Cardiac muscle cell (in vitro differentiated cells and primary cell): Measurements from ENCODE around the gene TMEM218. TPM values are rescaled to one million over a fixed set of nuclear protein-coding genes. Genes with fewer than 3 reads are reported as not detected.

Source experiments
- DNase-seq, 2 donors: peaks; one replicate each; pipeline versions ENCODE4 v3.0.0 to v3.0.0-alpha.2; 2010 to 2017; ENCODE audit warnings: low read depth in 1 of 2, low spot score in 1 of 2
- H3K27ac ChIP-seq: fragments of 200-600 bp; sonication (generic); 2 replicates; pipeline ENCODE4 v1.5.1; 2016
- H3K27me3 ChIP-seq: fragments of 200-600 bp; sonication (generic); 2 replicates; pipeline ENCODE4 v1.6.0; 2016; ENCODE audit warnings: control low read depth
- H3K36me3 ChIP-seq: fragments of 200-600 bp; sonication (generic); 2 replicates; pipeline ENCODE4 v1.5.1; 2016; ENCODE audit warnings: control low read depth
- H3K4me1 ChIP-seq: fragments of 200-600 bp; sonication (generic); 2 replicates; pipeline ENCODE4 v1.8.1; 2017; ENCODE audit warnings: low read depth, mild to moderate bottlenecking, mixed run types
- H3K4me3 ChIP-seq: fragments of 200-600 bp; sonication (generic); 2 replicates; pipeline ENCODE4 v1.5.1; 2016; ENCODE audit warnings: mild to moderate bottlenecking
- H3K9me3 ChIP-seq: fragments of 200-600 bp; sonication (generic); 2 replicates; pipeline ENCODE4 v1.5.1; 2017; ENCODE audit warnings: low read depth, mild to moderate bottlenecking, control low read depth
- CTCF ChIP-seq: IDR thresholded peaks from 2 replicates; pipeline ENCODE4 v1.5.1; 2012; ENCODE audit warnings: low read depth, mild to moderate bottlenecking, low read length
- polyA plus RNA-seq: library from polyadenylated mRNA; unstranded; fragments of >200 nt; fragmentation: Nextera tagmentation; extraction: Ambion mirVana; gene quantifications from 2 replicates; pipeline ENCODE4 v1.2.1, GENCODE V29; 2016
- total RNA-seq: library from RNA; depleted of rRNA; stranded (reverse); fragments of >200 nt; gene quantifications from 2 replicates; pipeline ENCODE4 v1.2.3, GENCODE V29; 2016

TMEM218 gene
- total and polyA plus RNA-seq, 2 experiments from 2014 or later, result 21.3 to 33.8 TPM

- H3K27me3 ChIP-seq, result no peaks in the 10 kb centered on the region
- no peaks in the 10 kb centered on the region for H3K4me1 ChIP-seq
- DNase-seq, result no peak
- H3K36me3 ChIP-seq, result no peaks in the 10 kb centered on the region
- TF ChIP-seq CTCF, result no peak
- no peak overlapping the region for H3K4me3 ChIP-seq
- no peaks in the 10 kb centered on the region for H3K9me3 ChIP-seq
- no peak overlapping the region for H3K27ac ChIP-seq
Observed at GRCh38 chr11:125147280-125147679, 35.9 kb upstream of the TMEM218 start.

- Histone ChIP-seq H3K9me3 (no peaks in the 10 kb centered on the region), H3K4me3 (no peak overlapping the region), H3K4me1 (no peaks in the 10 kb centered on the region), H3K27ac (no peak overlapping the region), H3K27me3 (peaks cover 1% of the 10 kb centered on the region), H3K36me3 (no peaks in the 10 kb centered on the region)
- TF ChIP-seq CTCF, result no peak
- DNase-seq, result no peak
Observed at GRCh38 chr11:125146232-125146631, 34.8 kb upstream of the TMEM218 start.

GRCh38 chr11:125141686-125142535 is 30.5 kb upstream of the TMEM218 start:
- no peak overlapping the region for H3K4me3 ChIP-seq
- H3K27me3 ChIP-seq, result peaks cover 13% of the 10 kb centered on the region
- no peaks in the 10 kb centered on the region for H3K4me1 ChIP-seq

GRCh38 chr11:125141178-125141577 is 29.8 kb upstream of the TMEM218 start:
- TF ChIP-seq CTCF, result no peak
- Histone ChIP-seq H3K36me3 (no peaks in the 10 kb centered on the region), H3K4me3 (no peak overlapping the region), H3K9me3 (no peaks in the 10 kb centered on the region), H3K4me1 (no peaks in the 10 kb centered on the region), H3K27me3 (peaks cover 13% of the 10 kb centered on the region), H3K27ac (no peak overlapping the region)
- no peak for DNase-seq

More at GRCh38 chr11:125141686-125142535, 30.5 kb upstream of the TMEM218 start:
- H3K36me3 ChIP-seq, result no peaks in the 10 kb centered on the region
- H3K27ac ChIP-seq, result no peak overlapping the region
- DNase-seq, result peak; percentile 51 to 66
- TF ChIP-seq CTCF, result peak; percentile 96
- H3K9me3 ChIP-seq, result no peaks in the 10 kb centered on the region

- Histone ChIP-seq H3K27ac (no peak overlapping the region), H3K9me3 (no peaks in the 10 kb centered on the region), H3K27me3 (peaks cover 13% of the 10 kb centered on the region), H3K36me3 (no peaks in the 10 kb centered on the region), H3K4me3 (no peak overlapping the region), H3K4me1 (no peaks in the 10 kb centered on the region)
- no peak for TF ChIP-seq CTCF
- DNase-seq, result no peak
Observed at GRCh38 chr11:125140233-125140632, 28.8 kb upstream of the TMEM218 start.
